ENCODE data around the gene SPAG16. TPM values are rescaled to one million over a fixed set of nuclear protein-coding genes. Genes with fewer than 3 reads are reported as not detected.

The SPAG16 gene
- total RNA-seq, 1 donor from 2014 or later, result 18.1 TPM

DNA sequence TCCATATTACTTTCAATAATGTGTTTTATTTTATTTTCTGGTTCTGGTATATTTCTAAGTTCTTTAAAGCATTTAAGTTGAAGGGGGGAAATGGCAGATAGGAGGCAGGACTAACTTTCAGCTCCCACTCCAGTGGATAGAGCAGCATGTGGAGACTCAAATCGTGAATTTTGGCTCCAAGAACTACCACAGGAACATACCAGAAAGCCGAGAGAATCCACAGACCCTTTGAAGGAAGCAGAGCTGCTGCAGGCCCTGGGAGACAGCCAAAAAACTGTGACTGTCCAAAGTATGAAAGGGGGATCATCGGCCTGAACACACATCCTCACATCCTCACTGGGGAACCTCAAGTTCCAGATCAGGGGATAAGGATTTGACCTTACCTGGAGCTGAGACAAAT lies 919.0 kb downstream of the SPAG16 start:
- no peak overlapping the region for H3K27ac Mint-ChIP-seq (ENCODE audit: unreplicated experiment)
- H3K9me3 Mint-ChIP-seq (ENCODE audit: unreplicated experiment), result no peaks in the 10 kb centered on the region
- no peaks in the 10 kb centered on the region for H3K36me3 Mint-ChIP-seq (ENCODE audit: unreplicated experiment)
- peaks cover 9% of the 10 kb centered on the region for H3K4me1 Mint-ChIP-seq (ENCODE audit: low read depth, unreplicated experiment)
- TF ChIP-seq, protein P1, sequence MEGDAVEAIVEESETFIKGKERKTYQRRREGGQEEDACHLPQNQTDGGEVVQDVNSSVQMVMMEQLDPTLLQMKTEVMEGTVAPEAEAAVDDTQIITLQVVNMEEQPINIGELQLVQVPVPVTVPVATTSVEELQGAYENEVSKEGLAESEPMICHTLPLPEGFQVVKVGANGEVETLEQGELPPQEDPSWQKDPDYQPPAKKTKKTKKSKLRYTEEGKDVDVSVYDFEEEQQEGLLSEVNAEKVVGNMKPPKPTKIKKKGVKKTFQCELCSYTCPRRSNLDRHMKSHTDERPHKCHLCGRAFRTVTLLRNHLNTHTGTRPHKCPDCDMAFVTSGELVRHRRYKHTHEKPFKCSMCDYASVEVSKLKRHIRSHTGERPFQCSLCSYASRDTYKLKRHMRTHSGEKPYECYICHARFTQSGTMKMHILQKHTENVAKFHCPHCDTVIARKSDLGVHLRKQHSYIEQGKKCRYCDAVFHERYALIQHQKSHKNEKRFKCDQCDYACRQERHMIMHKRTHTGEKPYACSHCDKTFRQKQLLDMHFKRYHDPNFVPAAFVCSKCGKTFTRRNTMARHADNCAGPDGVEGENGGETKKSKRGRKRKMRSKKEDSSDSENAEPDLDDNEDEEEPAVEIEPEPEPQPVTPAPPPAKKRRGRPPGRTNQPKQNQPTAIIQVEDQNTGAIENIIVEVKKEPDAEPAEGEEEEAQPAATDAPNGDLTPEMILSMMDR (IDR thresholded peaks at IDR 0.05; ENCODE audit: partially characterized antibody, unreplicated experiment), result no peak
- no peak overlapping the region for H3K4me3 Mint-ChIP-seq (ENCODE audit: unreplicated experiment)
- H3K27me3 Mint-ChIP-seq (ENCODE audit: unreplicated experiment), result no peaks in the 10 kb centered on the region
- no peak for DNase-seq

DNA sequence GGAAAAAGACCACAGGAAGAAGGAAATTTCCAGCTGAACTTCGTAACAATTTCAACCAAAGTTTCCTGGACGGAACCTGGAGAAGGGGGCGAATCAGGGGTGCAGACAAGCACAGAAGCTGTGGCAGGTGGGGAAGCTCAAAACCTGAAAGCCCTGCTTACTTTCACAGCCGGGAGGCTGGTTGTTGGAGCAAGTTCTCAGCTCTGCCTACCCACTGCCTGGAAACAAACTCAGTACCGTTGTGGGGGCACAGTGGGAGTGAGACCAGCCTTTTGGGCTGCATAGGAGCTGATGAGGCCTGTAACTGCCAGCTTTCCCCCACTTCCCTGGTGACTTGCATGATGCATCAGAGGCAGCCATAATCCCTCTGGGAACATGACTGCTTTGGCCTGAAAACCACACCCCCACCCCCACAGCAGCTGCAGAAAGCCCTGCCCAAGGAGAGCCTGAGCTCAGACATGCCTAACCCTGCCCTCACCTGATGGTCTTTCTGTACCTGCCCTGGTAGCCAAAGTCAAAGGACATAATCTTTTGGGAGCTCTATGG lies 919.6 kb downstream of the SPAG16 start:
- no peak for DNase-seq
- Mint-ChIP-seq H3K27ac (ENCODE audit: unreplicated experiment) (no peak overlapping the region), H3K9me3 (ENCODE audit: unreplicated experiment) (no peaks in the 10 kb centered on the region), H3K4me3 (ENCODE audit: unreplicated experiment) (no peak overlapping the region), H3K27me3 (ENCODE audit: unreplicated experiment) (no peaks in the 10 kb centered on the region), H3K4me1 (ENCODE audit: low read depth, unreplicated experiment) (peaks cover 9% of the 10 kb centered on the region), H3K36me3 (ENCODE audit: unreplicated experiment) (no peaks in the 10 kb centered on the region)
- TF ChIP-seq, protein P1 (IDR thresholded peaks at IDR 0.05; ENCODE audit: partially characterized antibody, unreplicated experiment), result no peak

DNA sequence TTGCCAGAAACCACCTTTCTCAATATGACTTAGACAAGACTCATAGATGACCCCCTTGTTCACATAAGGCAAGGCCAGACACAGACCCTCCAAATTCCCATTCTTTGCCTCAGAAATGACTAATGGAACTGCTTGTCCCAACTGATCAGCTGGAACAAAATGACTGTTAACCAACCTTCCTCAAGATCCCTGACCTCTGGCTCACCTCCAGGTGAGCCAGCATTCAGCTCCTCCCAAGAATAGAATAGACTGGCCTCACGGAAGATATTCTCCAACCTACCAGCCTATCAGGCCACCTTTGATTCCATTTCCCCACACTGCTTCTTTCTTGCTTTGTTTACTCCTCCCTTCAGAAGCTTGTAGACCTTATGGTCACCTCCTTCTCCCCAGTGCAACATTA lies 930.8 kb downstream of the SPAG16 start:
- no peak for DNase-seq
- no peak overlapping the region for H3K27ac Mint-ChIP-seq (ENCODE audit: unreplicated experiment)
- no peaks in the 10 kb centered on the region for H3K4me1 Mint-ChIP-seq (ENCODE audit: low read depth, unreplicated experiment)
- no peaks in the 10 kb centered on the region for H3K27me3 Mint-ChIP-seq (ENCODE audit: unreplicated experiment)
- H3K36me3 Mint-ChIP-seq (ENCODE audit: unreplicated experiment), result no peaks in the 10 kb centered on the region
- H3K9me3 Mint-ChIP-seq (ENCODE audit: unreplicated experiment), result no peaks in the 10 kb centered on the region
- H3K4me3 Mint-ChIP-seq (ENCODE audit: unreplicated experiment), result no peak overlapping the region
- TF ChIP-seq, protein P1 (IDR thresholded peaks at IDR 0.05; ENCODE audit: partially characterized antibody, unreplicated experiment), result no peak

DNA sequence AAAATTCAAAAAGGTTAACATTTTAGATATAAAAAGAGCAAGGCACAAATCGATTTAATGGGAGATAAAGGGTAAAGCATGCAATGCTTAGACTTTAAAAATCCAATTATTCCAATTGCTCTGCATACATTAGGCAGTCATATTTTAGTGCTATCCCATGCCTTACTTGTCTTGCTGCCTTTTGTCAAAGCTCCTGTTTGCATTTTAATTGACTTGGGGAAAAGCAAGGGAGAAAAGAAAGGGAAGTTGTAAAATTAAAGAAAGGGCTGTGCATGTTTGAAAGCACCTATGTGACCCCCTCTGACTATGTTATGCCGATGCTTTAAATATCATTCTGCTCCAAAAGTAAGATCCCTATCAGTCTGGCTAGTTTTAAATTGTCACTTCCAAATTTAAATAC lies 932.9 kb downstream of the SPAG16 start:
- Mint-ChIP-seq H3K27me3 (ENCODE audit: unreplicated experiment) (no peaks in the 10 kb centered on the region), H3K4me1 (ENCODE audit: low read depth, unreplicated experiment) (no peaks in the 10 kb centered on the region), H3K36me3 (ENCODE audit: unreplicated experiment) (no peaks in the 10 kb centered on the region), H3K9me3 (ENCODE audit: unreplicated experiment) (no peaks in the 10 kb centered on the region), H3K4me3 (ENCODE audit: unreplicated experiment) (no peak overlapping the region), H3K27ac (ENCODE audit: unreplicated experiment) (no peak overlapping the region)
- TF ChIP-seq, protein P1 (IDR thresholded peaks at IDR 0.05; ENCODE audit: partially characterized antibody, unreplicated experiment), result no peak
- no peak for DNase-seq

DNA sequence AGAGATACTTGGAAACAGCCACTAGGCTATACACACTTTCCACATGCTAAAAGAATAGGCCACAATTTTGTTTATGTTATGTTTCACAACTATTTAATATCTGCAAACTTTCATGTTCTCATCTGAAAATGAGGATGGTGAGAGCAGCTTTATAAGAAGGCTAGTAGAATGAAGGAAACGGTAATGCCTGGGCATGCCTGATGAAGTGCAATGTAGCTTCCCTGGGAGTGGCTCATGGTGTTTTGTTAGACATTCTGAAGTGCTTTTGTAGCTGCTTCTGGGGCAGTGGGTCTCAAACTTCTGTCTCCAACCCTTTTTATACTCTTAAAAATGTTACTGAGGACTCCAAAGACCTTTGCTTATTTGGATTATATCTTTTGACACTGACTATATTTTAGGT lies 933.3 kb downstream of the SPAG16 start:
- Mint-ChIP-seq H3K4me1 (ENCODE audit: low read depth, unreplicated experiment) (no peaks in the 10 kb centered on the region), H3K36me3 (ENCODE audit: unreplicated experiment) (no peaks in the 10 kb centered on the region), H3K27me3 (ENCODE audit: unreplicated experiment) (no peaks in the 10 kb centered on the region), H3K9me3 (ENCODE audit: unreplicated experiment) (no peaks in the 10 kb centered on the region), H3K4me3 (ENCODE audit: unreplicated experiment) (no peak overlapping the region), H3K27ac (ENCODE audit: unreplicated experiment) (no peak overlapping the region)
- DNase-seq, result no peak
- TF ChIP-seq, protein P1 (IDR thresholded peaks at IDR 0.05; ENCODE audit: partially characterized antibody, unreplicated experiment), result no peak
